GM19438 (cell line): ENCODE measurements around the gene TNNI3.
"Not testable (repeated sequence)": the region's sequence is repeated elsewhere in the genome, so short reads cannot be mapped to it uniquely, and the experiment has no call there.

Experiments used
- ATAC-seq: cut with Tn5 transposase; IDR thresholded peaks from one replicate; pipeline ENCODE4 v1.9.1; 2021; ENCODE audit warnings: low read depth; ENCODE audit not compliant: unreplicated experiment

The TNNI3 gene

GRCh38 chr19:55116232-55116858, 41.2 kb downstream of the TNNI3 start:
- no peak for ATAC-seq

- no peak for ATAC-seq
Observed at GRCh38 chr19:55115446-55116065, 42.0 kb downstream of the TNNI3 start.

GRCh38 chr19:55114566-55115145, 42.9 kb downstream of the TNNI3 start:
- ATAC-seq: no peak

DNA sequence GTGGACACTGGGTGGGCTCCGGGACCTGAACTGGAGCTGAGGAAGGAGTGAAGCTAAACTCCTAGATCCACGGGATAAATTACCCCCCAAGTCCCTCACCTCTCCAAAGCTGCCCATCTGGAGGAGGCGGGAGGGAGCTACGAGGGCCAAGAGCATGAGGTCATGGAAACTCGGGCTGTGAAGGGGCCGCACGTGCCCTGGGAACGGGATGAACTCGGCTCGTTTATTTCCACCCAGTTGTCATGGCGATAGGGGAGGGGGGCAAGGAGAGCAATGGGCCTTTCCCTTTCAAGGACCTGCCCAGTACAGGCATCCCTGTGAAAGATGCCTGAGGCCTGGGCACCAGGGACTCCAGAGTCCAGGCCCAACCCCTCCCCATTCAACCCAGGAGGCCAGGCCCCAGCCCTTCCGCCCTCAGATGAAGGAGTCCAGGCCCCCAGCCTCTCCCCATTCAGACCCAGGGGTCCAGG, 43.9 kb downstream of the TNNI3 start:
- ATAC-seq: no peak

- ATAC-seq: no peak
Observed at GRCh38 chr19:55112777-55113569, 44.6 kb downstream of the TNNI3 start.

DNA sequence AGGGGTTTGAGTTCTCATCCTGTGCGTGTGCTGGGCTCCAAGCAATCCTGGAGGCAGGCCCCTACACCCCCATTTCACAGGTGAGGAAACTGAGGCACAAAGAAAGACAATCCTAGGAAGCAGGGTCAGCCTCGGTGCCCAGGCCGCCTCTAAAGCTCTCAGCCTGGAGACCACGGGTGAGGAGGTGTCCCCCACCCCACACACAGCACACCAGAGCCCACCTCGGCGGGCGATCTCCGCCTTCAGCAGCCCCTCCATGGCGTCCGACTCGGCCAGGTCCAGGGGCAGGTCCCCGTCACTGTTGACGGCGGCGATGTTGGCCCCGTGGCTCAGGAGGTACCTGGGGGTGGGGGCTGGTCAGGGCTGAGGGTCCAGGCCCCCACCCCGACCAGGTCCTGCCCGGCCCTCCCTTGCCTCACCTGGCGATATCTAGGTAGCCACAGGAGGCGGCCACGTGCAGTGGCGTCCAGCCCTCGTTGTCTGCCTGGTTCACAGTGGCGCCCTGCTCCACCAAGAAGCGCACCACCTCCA, 45.2 kb downstream of the TNNI3 start:
- no peak for ATAC-seq

GRCh38 chr19:55111238-55111831, 46.2 kb downstream of the TNNI3 start:
- no peak for ATAC-seq

DNA sequence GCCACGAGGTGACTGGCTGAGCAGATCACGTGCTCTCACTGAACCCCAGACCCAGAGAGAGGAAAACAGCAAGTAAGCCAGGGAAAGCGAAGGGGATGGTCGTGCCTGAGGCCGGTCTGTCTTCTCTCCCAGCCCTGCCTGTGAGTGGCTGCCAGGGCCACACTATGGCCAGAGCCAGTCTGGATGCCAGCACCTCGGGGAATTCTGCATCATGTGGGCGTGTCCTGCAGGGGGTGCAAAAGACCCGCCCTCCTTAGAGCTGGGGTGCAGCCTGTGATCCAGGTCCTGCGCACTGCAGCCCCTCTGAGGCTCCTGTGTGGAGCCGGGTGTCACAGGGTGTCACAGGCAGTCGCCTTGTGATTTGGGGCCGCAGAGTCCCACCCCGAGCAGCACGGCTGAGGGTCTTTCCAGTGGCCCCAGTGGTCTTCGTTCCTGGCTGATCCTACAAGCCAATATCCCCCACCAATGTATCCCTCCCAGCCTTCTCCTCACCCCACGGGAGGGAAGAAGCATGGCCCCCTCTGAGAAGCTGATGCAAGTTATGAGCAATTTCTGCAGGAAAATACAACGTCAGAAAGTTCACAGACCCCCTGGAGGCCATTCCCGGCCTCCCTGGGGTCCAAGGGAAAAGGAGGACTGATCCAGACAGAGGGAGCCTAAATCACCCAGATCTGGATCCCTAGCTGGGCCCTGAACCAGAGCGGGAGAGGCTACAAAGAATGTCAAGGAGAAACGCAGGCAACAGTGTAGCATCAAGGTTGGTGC, 47.8 kb downstream of the TNNI3 start:
- ATAC-seq: no peak

GRCh38 chr19:55107252-55107651, 50.3 kb downstream of the TNNI3 start:
- not testable (repeated sequence) for ATAC-seq

- ATAC-seq: no peak
Observed at GRCh38 chr19:55106591-55106990, 50.9 kb downstream of the TNNI3 start.

DNA sequence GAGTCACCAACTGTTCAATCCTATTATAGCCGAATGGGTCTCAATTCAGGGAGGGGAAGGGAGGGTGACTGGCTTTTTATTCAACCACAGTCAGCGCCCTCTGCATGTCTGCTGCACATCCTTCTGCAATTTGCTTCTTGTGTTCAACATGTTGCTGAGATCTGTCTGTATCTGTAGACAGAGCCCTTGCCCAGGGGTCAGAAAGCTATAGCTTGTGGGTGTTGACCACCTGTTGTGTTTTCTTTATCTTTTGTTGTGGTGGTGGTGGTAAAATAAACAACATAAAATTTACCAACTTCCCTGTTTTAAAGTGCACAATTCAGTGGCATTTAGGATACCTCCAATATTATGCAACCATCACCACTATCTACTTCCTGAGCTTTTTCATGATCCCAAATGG, 52.3 kb downstream of the TNNI3 start:
- ATAC-seq: no peak

- no peak for ATAC-seq
Observed at GRCh38 chr19:55103190-55103589, 54.3 kb downstream of the TNNI3 start.
